Memory B cell (primary cell): ENCODE data around the gene ZMYM5.
A peak's percentile ranks its signal among the peaks of the same experiment; 100 is the strongest.
"Not testable (repeated sequence)": the region's sequence is repeated elsewhere in the genome, so short reads cannot be mapped to it uniquely, and the experiment has no call there.

Source experiments
- ATAC-seq: fragments of 150-1000 bp; cut with Tn5 transposase; 2 replicates; pipeline ENCODE4 v1.10.0; 2021; ENCODE audit warnings: low read depth, mild to moderate bottlenecking, moderate library complexity
- DNase-seq, 2 donors: peaks; one replicate each; pipeline ENCODE4 v3.0.0; 2022; ENCODE audit warnings: low spot score in 2 of 2
- H3K27ac Mint-ChIP-seq: one replicate; pipeline ENCODE4 v1.8.0; 2022; ENCODE audit warnings: mild to moderate bottlenecking, moderate library complexity, mixed read lengths
- H3K27me3 Mint-ChIP-seq: one replicate; pipeline ENCODE4 v1.8.0; 2022; ENCODE audit warnings: mixed read lengths
- H3K36me3 Mint-ChIP-seq: one replicate; pipeline ENCODE4 v1.8.0; 2022; ENCODE audit warnings: mild to moderate bottlenecking, mixed read lengths
- H3K4me1 Mint-ChIP-seq: one replicate; pipeline ENCODE4 v1.8.0; 2022; ENCODE audit warnings: mixed read lengths
- H3K4me3 Mint-ChIP-seq: one replicate; pipeline ENCODE4 v1.8.0; 2022; ENCODE audit warnings: mild to moderate bottlenecking, moderate library complexity, mixed read lengths
- H3K9me3 Mint-ChIP-seq: one replicate; pipeline ENCODE4 v1.8.0; 2022; ENCODE audit warnings: mixed read lengths

ZMYM5 gene

DNA sequence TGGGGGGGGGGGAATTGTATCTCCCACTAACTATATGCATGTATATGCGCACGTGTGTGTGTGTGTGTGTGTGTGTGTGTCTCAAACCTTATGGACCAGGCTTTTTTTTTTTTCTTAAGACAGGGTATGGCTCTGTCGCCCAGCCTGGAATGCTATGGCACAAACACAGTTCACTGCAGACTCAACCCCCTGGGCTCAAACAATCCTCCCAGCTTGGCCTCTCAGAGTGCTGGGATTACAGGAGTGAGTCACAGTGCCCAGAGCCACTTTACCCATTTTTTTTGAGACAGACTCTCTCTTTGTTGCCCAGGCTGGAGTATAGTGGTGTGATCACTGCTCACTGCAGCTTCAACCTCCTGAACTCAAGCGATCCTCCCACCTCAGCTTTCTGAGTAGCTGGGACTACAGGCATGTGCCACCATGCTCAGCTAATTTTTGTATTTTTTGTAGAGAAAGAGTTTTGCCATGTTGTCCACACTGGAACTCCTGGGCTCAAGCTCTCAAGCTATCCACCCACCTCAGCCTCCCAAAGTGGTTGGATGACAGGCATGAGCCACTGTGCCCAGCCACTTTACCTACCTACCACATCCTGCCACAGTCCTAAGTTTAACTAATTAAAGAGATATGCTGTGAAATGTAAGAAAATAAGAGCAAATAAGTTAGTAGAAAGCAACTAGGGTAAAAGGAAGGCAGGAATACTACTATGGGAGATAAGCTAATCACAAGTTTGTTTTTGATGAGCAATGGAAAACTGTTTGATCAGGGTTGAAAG lies 2.4 kb downstream of the ZMYM5 start:
- Mint-ChIP-seq H3K36me3 (peaks cover 11% of the 10 kb centered on the region), H3K27ac (peak overlapping the region; percentile 92), H3K9me3 (no peaks in the 10 kb centered on the region), H3K27me3 (no peaks in the 10 kb centered on the region), H3K4me1 (peaks cover 23% of the 10 kb centered on the region), H3K4me3 (peak overlapping the region; percentile 97)
- ATAC-seq = no peak
- no peak for DNase-seq

DNA sequence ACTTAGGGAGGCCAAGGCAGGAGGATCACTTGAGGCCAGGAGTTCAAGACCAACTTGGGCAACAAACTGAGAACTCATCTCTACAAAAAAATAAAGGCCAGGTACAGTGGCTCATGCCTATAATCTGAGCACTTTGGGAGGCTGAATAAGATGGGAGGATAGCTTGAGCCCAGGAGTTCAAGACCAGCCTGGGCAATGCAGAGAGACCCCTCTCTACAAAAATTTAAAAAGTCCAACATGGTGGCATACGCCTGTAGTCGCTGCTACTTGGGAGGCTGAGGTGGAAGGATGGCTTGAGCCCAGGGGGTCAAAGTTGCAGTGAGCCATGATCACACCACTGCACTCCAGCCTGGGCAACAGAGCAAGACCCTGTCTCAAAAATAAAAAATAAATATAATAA lies 5.8 kb downstream of the ZMYM5 start:
- not testable (repeated sequence) for H3K27me3 Mint-ChIP-seq, H3K9me3 Mint-ChIP-seq, DNase-seq, H3K4me3 Mint-ChIP-seq, H3K27ac Mint-ChIP-seq, ATAC-seq
- Mint-ChIP-seq H3K36me3 (peaks cover 11% of the 10 kb centered on the region), H3K4me1 (peaks cover 23% of the 10 kb centered on the region)

DNA sequence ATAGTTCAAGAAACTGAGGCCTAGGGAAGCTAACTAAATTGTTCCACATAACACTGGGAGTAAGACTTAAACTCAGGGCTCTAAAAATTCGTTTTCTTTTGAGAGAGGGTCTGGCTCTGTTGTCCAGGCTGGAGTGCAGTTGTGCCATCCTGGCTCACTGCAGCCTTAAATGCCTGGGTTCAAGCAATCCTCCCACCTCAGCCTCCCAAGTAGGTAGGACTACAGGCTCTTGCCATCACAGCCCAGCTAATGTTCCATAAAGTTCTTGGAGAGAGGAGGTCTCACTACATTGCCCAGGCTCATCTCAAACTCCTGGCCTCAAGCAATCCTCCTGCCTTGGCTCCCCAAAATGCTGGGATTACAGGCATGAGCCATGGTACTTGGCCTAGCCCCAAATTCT lies 10.7 kb downstream of the ZMYM5 start:
- Mint-ChIP-seq H3K27me3 (no peaks in the 10 kb centered on the region), H3K36me3 (peaks cover 10% of the 10 kb centered on the region), H3K9me3 (no peaks in the 10 kb centered on the region), H3K4me1 (peaks cover 12% of the 10 kb centered on the region), H3K27ac (no peak overlapping the region), H3K4me3 (no peak overlapping the region)
- no peak for ATAC-seq
- no peak for DNase-seq

DNA sequence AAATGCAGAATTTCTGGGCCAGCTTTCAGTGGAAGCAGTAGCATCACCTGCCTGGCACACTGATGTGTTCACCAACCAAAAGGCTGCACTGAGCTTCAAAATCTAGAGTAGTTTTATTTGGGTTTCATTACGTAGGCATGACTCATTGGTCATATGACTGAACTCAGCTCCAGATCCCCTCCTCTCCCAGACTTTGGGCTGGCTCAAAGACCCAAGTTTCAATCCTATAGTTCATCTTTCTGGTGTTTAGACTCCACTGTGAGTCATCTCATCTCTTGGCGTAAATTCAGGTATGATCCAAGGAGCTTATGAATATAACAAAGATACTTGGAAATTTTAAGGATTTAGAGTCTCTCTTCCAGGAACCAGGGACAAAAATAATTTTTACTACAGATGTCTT lies 17.7 kb downstream of the ZMYM5 start:
- peaks cover 5% of the 10 kb centered on the region for H3K4me1 Mint-ChIP-seq
- no peak for DNase-seq
- peaks cover 6% of the 10 kb centered on the region for H3K36me3 Mint-ChIP-seq
- peak overlapping the region; percentile 63 for H3K27ac Mint-ChIP-seq
- no peaks in the 10 kb centered on the region for H3K9me3 Mint-ChIP-seq
- H3K27me3 Mint-ChIP-seq = no peaks in the 10 kb centered on the region
- no peak overlapping the region for H3K4me3 Mint-ChIP-seq
- no peak for ATAC-seq

DNA sequence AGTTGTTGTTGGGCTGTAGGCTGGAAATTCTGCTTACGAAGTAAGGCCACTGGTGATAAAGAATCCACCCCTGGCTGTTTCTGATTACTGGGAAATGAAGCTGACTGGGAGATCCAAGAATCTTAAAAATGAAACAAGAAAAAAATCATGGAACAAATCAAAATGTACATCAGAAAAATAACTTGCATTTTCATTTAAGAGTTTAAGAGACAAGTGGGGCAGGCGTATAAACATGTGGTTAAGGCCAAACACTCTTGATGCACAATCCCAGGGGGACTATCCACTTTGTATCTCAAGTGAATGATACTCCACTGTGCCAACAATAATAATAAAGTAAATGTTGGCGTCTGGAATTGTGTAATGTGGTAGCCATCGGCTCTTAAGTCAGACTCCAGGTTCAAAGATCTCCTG lies 24.6 kb downstream of the ZMYM5 start:
- H3K36me3 Mint-ChIP-seq = peaks cover 20% of the 10 kb centered on the region
- no peak for ATAC-seq
- H3K27me3 Mint-ChIP-seq = no peaks in the 10 kb centered on the region
- H3K27ac Mint-ChIP-seq = no peak overlapping the region
- H3K4me1 Mint-ChIP-seq = no peaks in the 10 kb centered on the region
- DNase-seq = no peak
- no peaks in the 10 kb centered on the region for H3K9me3 Mint-ChIP-seq
- no peak overlapping the region for H3K4me3 Mint-ChIP-seq

DNA sequence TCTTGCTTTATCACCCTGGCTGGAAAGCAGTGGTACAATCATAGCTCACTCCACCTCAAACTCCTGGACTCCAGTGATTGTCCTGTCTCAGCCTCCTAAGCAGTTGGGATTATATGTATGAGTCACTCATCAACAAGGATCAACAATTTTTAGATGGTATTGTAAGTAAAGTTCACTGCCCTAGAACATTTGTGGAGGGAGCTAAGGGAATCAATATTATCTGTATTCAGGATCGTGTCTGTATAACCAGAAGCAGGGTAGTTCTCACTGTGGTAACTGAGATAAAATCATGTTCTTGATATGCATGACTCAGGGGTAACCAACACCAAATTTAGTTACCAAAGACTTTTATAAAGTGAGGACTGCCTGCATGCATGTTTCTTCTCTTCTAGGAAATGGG lies 27.0 kb downstream of the ZMYM5 start:
- no peaks in the 10 kb centered on the region for H3K27me3 Mint-ChIP-seq
- no peak overlapping the region for H3K27ac Mint-ChIP-seq
- DNase-seq (no peak), ATAC-seq (no peak)
- H3K9me3 Mint-ChIP-seq = no peaks in the 10 kb centered on the region
- peaks cover 21% of the 10 kb centered on the region for H3K36me3 Mint-ChIP-seq
- H3K4me3 Mint-ChIP-seq = no peak overlapping the region
- no peaks in the 10 kb centered on the region for H3K4me1 Mint-ChIP-seq

DNA sequence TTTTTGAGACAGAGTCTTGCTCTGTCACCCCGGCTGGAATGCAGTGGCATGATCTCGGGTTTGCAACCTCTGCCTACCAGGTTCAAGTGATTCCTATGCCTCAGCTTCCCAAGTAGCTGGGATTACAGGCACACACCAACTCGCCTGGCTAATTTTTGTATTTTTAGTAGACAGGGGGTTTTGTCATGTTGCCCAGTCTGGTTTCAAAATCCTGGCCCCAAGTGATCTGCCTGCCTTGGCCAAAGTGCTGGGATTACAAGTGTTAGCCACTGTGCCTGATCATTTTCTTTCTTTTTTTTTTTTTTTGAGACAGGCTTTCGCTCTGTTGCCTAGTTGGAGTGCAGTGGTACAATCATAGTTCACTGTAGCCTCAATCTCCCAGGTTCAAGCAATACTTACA lies 28.7 kb downstream of the ZMYM5 start:
- no peak overlapping the region for H3K4me3 Mint-ChIP-seq
- H3K27me3 Mint-ChIP-seq = no peaks in the 10 kb centered on the region
- H3K4me1 Mint-ChIP-seq = no peaks in the 10 kb centered on the region
- ATAC-seq = no peak
- H3K27ac Mint-ChIP-seq = no peak overlapping the region
- H3K9me3 Mint-ChIP-seq = no peaks in the 10 kb centered on the region
- peaks cover 25% of the 10 kb centered on the region for H3K36me3 Mint-ChIP-seq
- no peak for DNase-seq

DNA sequence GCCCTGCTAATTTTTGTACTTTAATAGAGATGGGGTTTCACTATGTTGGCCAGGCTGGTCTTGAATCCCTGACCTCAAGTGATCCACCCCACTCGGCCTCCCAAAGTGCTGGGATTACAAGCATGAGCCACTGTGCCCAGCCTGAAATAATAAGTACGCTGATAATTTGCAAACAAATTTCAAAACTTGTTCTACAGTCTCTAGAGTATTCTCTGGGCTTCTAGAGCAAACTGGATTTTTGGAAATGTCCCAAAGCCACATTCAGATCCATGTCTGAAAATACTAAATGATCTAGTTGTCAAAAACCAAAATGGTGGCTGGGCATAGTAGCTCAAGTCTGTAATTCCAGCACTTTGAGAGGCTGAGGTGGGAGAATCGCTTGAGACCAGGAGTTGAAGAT lies 40.8 kb downstream of the ZMYM5 start:
- peaks cover 29% of the 10 kb centered on the region for H3K36me3 Mint-ChIP-seq
- no peaks in the 10 kb centered on the region for H3K27me3 Mint-ChIP-seq
- no peak overlapping the region for H3K4me3 Mint-ChIP-seq
- no peak for ATAC-seq
- no peak for DNase-seq
- H3K27ac Mint-ChIP-seq = no peak overlapping the region
- H3K4me1 Mint-ChIP-seq = no peaks in the 10 kb centered on the region
- H3K9me3 Mint-ChIP-seq = no peaks in the 10 kb centered on the region

DNA sequence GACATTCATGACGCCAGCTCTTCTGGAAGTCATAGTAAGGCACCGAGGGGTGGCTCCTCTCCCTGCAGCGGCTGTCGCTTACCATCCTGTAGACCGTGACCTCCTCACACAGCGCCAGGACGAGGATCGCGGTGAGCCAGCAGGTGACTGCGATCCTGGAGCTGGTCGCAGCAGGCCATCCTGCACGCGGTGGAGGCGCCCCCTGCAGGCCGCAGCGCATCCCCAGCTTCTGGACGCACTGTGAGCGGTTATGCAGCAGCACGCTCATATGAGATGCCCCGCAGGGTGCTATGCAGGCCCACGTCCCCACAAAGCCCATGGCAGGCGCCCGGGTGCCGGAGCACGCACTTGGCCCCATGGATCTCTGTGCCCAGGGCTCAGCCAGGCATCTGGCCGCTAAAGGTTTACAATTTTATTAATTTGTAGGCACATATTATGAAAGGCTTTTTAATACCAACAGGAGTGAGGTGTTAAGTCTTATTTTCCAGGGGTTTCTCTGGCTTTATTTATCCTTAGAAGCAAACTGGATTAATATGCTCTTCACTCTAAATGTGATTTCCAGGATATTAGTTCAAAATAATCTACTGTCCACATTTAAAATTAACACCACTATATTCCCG lies 45.1 kb downstream of the ZMYM5 start:
- peak; percentile 44 for ATAC-seq
- Mint-ChIP-seq H3K4me3 (no peak overlapping the region), H3K9me3 (no peaks in the 10 kb centered on the region), H3K36me3 (peaks cover 15% of the 10 kb centered on the region), H3K27ac (no peak overlapping the region), H3K27me3 (no peaks in the 10 kb centered on the region), H3K4me1 (no peaks in the 10 kb centered on the region)
- peak; percentile 1 to 12 for DNase-seq

DNA sequence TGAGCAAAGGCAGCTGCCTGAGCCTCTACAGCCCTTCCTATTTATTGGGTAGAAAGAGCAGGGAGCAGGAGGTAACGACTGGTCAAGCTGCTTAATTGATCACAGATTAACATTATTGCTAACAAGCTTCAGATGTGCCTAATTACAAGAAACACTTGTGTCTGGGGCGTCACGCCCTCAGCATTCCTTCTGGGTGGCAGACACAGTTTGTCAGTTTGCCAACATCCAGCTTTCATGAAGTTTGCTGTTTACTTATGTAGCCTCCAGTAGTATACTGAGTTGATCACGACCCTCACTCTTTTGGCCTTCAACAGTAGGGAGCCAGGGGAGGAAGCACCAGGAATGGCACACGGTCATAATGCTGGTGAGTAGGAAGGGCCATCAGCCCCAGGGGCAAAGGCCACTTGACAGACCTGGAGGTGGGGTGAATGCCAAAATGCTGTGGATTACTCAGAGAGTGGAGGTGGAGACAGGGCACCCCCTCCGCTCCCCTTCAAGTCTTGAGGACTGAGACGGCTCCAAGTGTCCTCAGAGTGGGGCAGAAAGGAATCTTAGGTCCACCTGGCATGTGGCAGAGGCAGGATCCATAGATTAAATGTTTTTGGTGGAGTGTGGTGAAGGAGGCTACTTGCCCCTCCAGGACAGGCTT lies 45.8 kb downstream of the ZMYM5 start:
- ATAC-seq (no peak), DNase-seq (no peak)
- Mint-ChIP-seq H3K9me3 (no peaks in the 10 kb centered on the region), H3K27me3 (no peaks in the 10 kb centered on the region), H3K27ac (no peak overlapping the region), H3K36me3 (peaks cover 15% of the 10 kb centered on the region), H3K4me1 (no peaks in the 10 kb centered on the region), H3K4me3 (no peak overlapping the region)

DNA sequence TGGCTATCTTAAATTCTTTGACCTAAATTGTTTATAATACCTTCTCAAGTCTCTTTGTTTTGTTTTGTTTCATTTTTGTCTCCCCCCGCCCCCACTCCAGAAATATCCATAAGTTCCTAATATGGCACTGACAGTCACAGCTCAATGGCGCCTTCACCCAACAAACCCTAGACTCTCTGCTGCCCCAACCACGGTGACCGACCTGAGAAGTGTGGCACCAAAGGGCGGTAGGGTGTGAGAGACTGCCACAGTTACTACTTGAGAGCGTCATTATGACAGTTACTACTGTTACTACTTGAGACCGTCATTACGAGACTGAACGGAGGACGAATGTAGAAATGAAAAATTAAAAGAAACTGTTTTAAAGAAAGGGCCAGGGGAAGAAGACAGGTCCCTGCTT lies 46.3 kb downstream of the ZMYM5 start:
- Mint-ChIP-seq H3K36me3 (peaks cover 15% of the 10 kb centered on the region), H3K4me3 (no peak overlapping the region), H3K27me3 (no peaks in the 10 kb centered on the region), H3K9me3 (no peaks in the 10 kb centered on the region), H3K4me1 (no peaks in the 10 kb centered on the region), H3K27ac (no peak overlapping the region)
- no peak for ATAC-seq
- DNase-seq = no peak

DNA sequence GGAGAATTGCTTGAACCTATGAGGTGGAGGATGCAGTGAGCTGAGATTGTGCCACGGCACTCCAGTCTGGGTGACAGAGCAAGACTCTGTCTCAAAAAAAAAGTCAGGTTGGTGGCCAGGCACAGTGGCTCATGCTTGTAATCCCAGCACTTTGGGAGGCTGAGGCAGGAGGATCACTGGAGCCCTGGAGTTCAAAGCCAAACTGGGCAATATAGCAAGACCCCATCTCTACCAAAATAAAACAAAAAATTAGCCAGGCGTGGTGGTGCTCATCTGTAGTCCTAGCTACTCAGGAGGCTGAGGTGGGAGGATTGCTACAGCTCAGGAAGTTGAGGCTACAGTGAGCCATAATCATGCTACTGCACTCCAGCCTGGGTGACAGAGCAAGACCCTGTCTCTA lies 47.6 kb downstream of the ZMYM5 start:
- ATAC-seq, H3K9me3 Mint-ChIP-seq, H3K4me3 Mint-ChIP-seq, H3K27me3 Mint-ChIP-seq, DNase-seq, H3K27ac Mint-ChIP-seq, H3K4me1 Mint-ChIP-seq: not testable (repeated sequence)
- H3K36me3 Mint-ChIP-seq = peaks cover 15% of the 10 kb centered on the region

DNA sequence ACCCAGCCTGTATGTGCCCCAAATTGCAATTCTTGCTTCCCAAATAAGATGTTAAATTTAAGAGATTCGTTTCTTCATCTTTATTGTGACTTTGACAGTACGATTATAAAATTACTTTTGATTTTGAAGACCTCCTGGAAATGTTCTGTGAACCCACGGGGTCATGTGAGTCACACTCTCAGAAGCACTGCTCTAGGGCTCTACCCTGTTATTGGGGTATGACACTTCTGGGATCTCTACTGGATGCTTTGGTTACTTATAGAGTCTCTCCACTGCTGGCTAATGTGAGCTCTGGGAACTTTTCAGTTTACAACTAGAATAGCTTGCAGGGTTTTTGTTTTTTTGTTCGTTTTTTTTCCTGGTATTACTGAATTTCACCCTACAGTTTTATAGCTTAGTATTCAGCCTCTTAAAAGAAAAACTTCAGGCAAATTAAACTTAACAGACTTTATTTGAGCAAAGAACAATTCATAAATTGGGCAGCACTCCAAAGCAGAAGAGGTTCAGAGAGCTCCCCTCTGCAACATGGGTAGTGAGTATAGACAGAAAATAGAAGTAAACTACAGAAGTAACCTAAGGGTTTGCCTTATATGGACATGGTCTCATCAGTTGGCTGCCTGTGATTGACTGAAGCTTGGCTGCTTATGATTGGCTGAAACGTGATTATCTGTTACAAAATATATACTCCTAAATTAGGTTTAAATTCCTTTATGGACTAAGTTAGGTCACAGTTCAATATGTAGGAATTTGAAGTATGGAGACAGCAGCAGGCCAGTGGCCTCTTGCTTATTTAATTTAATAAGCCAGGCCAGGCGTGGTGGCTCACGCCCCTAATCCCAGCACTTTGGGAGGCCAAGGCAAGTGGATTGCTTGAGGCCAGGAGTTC lies 52.2 kb downstream of the ZMYM5 start:
- H3K27me3 Mint-ChIP-seq = no peaks in the 10 kb centered on the region
- no peaks in the 10 kb centered on the region for H3K36me3 Mint-ChIP-seq
- H3K4me1 Mint-ChIP-seq = no peaks in the 10 kb centered on the region
- H3K9me3 Mint-ChIP-seq = no peaks in the 10 kb centered on the region
- DNase-seq (no peak), ATAC-seq (no peak)
- H3K4me3 Mint-ChIP-seq = no peak overlapping the region
- no peak overlapping the region for H3K27ac Mint-ChIP-seq

DNA sequence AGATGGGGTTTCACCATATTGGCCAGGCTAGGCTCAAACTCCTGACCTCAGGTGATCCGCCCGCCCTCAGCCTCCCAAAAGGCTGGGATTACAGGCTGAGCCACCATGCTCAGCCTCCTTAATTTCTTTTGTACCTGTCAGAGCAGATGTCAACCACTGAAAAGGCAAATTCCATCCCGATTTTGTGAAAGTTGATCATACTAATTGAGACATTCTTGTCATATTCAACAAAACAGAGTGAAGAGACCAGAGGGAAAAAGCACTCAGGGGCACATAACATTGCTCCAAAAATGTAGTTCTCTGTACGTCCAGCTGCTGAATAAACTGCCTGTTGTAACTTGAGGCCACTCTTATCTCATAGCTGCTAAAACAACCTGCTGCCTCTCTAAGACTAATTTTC lies 53.3 kb downstream of the ZMYM5 start:
- no peak overlapping the region for H3K4me3 Mint-ChIP-seq
- DNase-seq (no peak), ATAC-seq (no peak)
- H3K27me3 Mint-ChIP-seq = no peaks in the 10 kb centered on the region
- no peaks in the 10 kb centered on the region for H3K4me1 Mint-ChIP-seq
- H3K9me3 Mint-ChIP-seq = no peaks in the 10 kb centered on the region
- peaks cover 2% of the 10 kb centered on the region for H3K36me3 Mint-ChIP-seq
- H3K27ac Mint-ChIP-seq = no peak overlapping the region
